Adrenal gland (tissue), 12 donors: ENCODE data around the gene DENND11. TPM values are rescaled to one million over a fixed set of nuclear protein-coding genes. Genes with fewer than 3 reads are reported as not detected.

Experiments
- DNase-seq, 7 donors: peaks; one replicate each; pipeline ENCODE4 v3.0.0-alpha.2; 2019 to 2020
- H3K27ac ChIP-seq, 5 donors: fragments of 200-600 bp; sonication (generic) in 4 of 5; 1 replicate in 3 of 5; 2 replicates in 2 of 5; pipeline versions ENCODE4 v1.5.1 to v1.8.0; 2016 to 2020; ENCODE audit warnings: mild to moderate bottlenecking in 1 of 5
- H3K27me3 ChIP-seq: fragments of 200-600 bp; 2 replicates; pipeline ENCODE4 v1.8.0; 2021
- H3K36me3 ChIP-seq, 2 donors: fragments of 200-600 bp; replicated peaks in 1 of 2; 1 replicate in 1 of 2; 2 replicates in 1 of 2; pipeline versions ENCODE4 v1.5.1 to v1.8.0; 2018 to 2022
- H3K4me1 ChIP-seq, 2 donors: fragments of 200-600 bp; replicated peaks in 1 of 2; 1 replicate in 1 of 2; 2 replicates in 1 of 2; pipeline versions ENCODE4 v1.5.1 to v1.8.0; 2018 to 2021
- H3K4me3 ChIP-seq, 4 donors: fragments of 200-600 bp; sonication (generic) in 3 of 4; one replicate each; pipeline ENCODE4 v1.5.1; 2016 to 2018
- H3K9me3 ChIP-seq, 3 donors: fragments of 200-600 bp; sonication (generic) in 1 of 3; replicated peaks in 1 of 3; 1 replicate in 2 of 3; 2 replicates in 1 of 3; pipeline versions ENCODE4 v1.5.1 to v1.8.0; 2016 to 2021
- CTCF ChIP-seq, 6 experiments: fragments of 450-650 bp in 4 of 6; fragments of 200-600 bp in 2 of 6; sonication (generic) in 1 of 6; IDR thresholded peaks; 1 replicate in 5 of 6; 2 replicates in 1 of 6; pipeline versions ENCODE4 v1.5.1 to v1.8.0; 2016 to 2021; ENCODE audit warnings: antibody characterized with exemption in 6 of 6, mild to moderate bottlenecking in 2 of 6, moderate library complexity in 1 of 6
- POLR2A ChIP-seq, 2 donors: fragments of 450-650 bp; IDR thresholded peaks; one replicate each; pipeline ENCODE4 v1.6.1; 2017; ENCODE audit warnings: antibody characterized with exemption in 2 of 2, mild to moderate bottlenecking in 2 of 2, moderate library complexity in 1 of 2
- WGBS, 4 donors: extraction: QIAGEN DNeasy Blood & Tissue Kit in 2 of 4; methylation state at CpG; one replicate each; pipeline versions ENCODE4 v1.1.5 to v1.1.7; 2013 to 2017; 5-methylcytosine and 5-hydroxymethylcytosine counted together
- intact Hi-C, 2 donors: fragments of 100-400 bp; cut with DNase I; formaldehyde crosslinking; loops; one replicate each; pipeline versions ENCODE4 v1.14.1 to v1.15.0; 2022 to 2023
- polyA plus RNA-seq, 3 donors: library from polyadenylated mRNA; stranded (reverse); fragments of 200-250 nt in 2 of 3; fragments of 350-450 nt in 1 of 3; fragmentation: Illumina TruSeq in 1 of 3; extraction: RNeasy Lipid Tissue Mini Kit (QIAGEN cat#74804) in 1 of 3; gene quantifications; one replicate each; pipeline ENCODE4 v1.2.3, GENCODE V29; 2013 to 2014
- total RNA-seq, 9 donors: library from RNA; depleted of rRNA in 4 of 9; stranded (reverse); fragments of >200 nt in 4 of 9; fragments of 120-200 nt in 1 of 9; fragmentation: NEBNext Ultra II Directional in 1 of 9; extraction: Animal tissue kit (Norgen Biotek cat#: 25700) in 1 of 9; gene quantifications; one replicate each; pipeline versions ENCODE4 v1.1.0 to v1.2.4, GENCODE V29; 2013 to 2023
- donor health status: healthy with polysubstance abuse.
- donor health status: Bipolar disorder and iron deficiency.
- donor health status: DM: yes; HTN: yes; CAD: no.
- donor health status: DM: no; HTN: no; CAD: no.
- donor health status: DM: no; HTN: no; CAD: no.
- donor health status: DM: yes; HTN: yes; CAD: no.

Gene DENND11
- total and polyA plus RNA-seq, 12 donors = 2.7 to 19.3 (median 11.9) TPM

GRCh38 chr7:141702892-141703291 is 926 bp upstream of the DENND11 start:
- intact Hi-C loops = no loop called here
- Histone ChIP-seq H3K4me1 (peaks cover 3 to 23% of the 10 kb centered on the region in 2 donors), H3K4me3 (peak overlapping the region in 1 of 4 donors; percentile 67), H3K36me3 (no peaks in the 10 kb centered on the region), H3K27me3 (no peaks in the 10 kb centered on the region), H3K9me3 (no peaks in the 10 kb centered on the region), H3K27ac (no peak overlapping the region)
- DNase-seq = no peak
- 69 to 75% (median 73%) methylated on average over 4 of the region's 4 CpGs for WGBS, 4 donors
- no peak for TF ChIP-seq POLR2A (IDR thresholded peaks at IDR 0.05)
- no peak for TF ChIP-seq CTCF (IDR thresholded peaks at IDR 0.05)

GRCh38 chr7:141701489-141702046 is 398 bp downstream of the DENND11 start:
- no peaks in the 10 kb centered on the region for H3K36me3 ChIP-seq
- DNase-seq = peak; percentile 37 to 63 (median 50)
- 0 to 1% (median 0%) methylated on average over 2 to 59 of the region's 59 CpGs for WGBS, 4 donors
- peak overlapping the region in 4 of 5 donors; percentile 58 to 83 (median 74) for H3K27ac ChIP-seq
- H3K27me3 ChIP-seq = no peaks in the 10 kb centered on the region
- peaks cover 3 to 23% of the 10 kb centered on the region in 2 donors for H3K4me1 ChIP-seq
- intact Hi-C loops = no loop called here
- TF ChIP-seq CTCF (IDR thresholded peaks at IDR 0.05) (no peak), POLR2A (IDR thresholded peaks at IDR 0.05) (no peak)
- H3K4me3 ChIP-seq = peak overlapping the region; percentile 27 to 74 (median 62)
- no peaks in the 10 kb centered on the region for H3K9me3 ChIP-seq

GRCh38 chr7:141700848-141701371 is 1.1 kb downstream of the DENND11 start:
- peaks cover 3 to 23% of the 10 kb centered on the region in 2 donors for H3K4me1 ChIP-seq
- no peak for TF ChIP-seq POLR2A (IDR thresholded peaks at IDR 0.05)
- TF ChIP-seq CTCF (IDR thresholded peaks at IDR 0.05) = no peak
- no peaks in the 10 kb centered on the region for H3K36me3 ChIP-seq
- peak in 1 of 7 donors; percentile 8 for DNase-seq
- peak overlapping the region in 3 of 5 donors; percentile 66 to 83 (median 82) for H3K27ac ChIP-seq
- H3K9me3 ChIP-seq = no peaks in the 10 kb centered on the region
- H3K27me3 ChIP-seq = no peaks in the 10 kb centered on the region
- intact Hi-C loops = no loop called here
- H3K4me3 ChIP-seq = peak overlapping the region in 2 of 4 donors; percentile 67 to 74
- WGBS, 4 donors = 15 to 27% (median 16%) methylated on average over 13 to 20 of the region's 20 CpGs

GRCh38 chr7:141700296-141700847 is 1.6 kb downstream of the DENND11 start:
- intact Hi-C loops = no loop called here
- WGBS, 4 donors = 64 to 68% (median 65%) methylated on average over 5 of the region's 5 CpGs
- Histone ChIP-seq H3K27ac (peak overlapping the region in 2 of 5 donors; percentile 66 to 83), H3K36me3 (no peaks in the 10 kb centered on the region), H3K4me1 (peaks cover 3 to 23% of the 10 kb centered on the region in 2 donors), H3K9me3 (no peaks in the 10 kb centered on the region), H3K27me3 (no peaks in the 10 kb centered on the region), H3K4me3 (peak overlapping the region in 1 of 4 donors; percentile 67)
- no peak for DNase-seq
- TF ChIP-seq CTCF (IDR thresholded peaks at IDR 0.05) (no peak), POLR2A (IDR thresholded peaks at IDR 0.05) (no peak)
